H9 (cell line): ENCODE data around the gene XPNPEP2. TPM values are rescaled to one million over a fixed set of nuclear protein-coding genes. Genes with fewer than 3 reads are reported as not detected.

Source experiments
- DNase-seq: peaks from one replicate; pipeline ENCODE4 v3.0.0-alpha.2; 2017
- H2AFZ ChIP-seq: one replicate; pipeline ENCODE4 v1.6.1; 2013; ENCODE audit warnings: mild to moderate bottlenecking, low read length, control low read depth, moderate library complexity
- H2AK5ac ChIP-seq: 2 replicates; pipeline ENCODE4 v1.6.1; 2013; ENCODE audit warnings: low read length, control low read depth, mixed read lengths; ENCODE audit not compliant: insufficient read length
- H2BK120ac ChIP-seq: one replicate; pipeline ENCODE4 v1.6.1; 2013; ENCODE audit warnings: low read depth, mild to moderate bottlenecking, low read length, control low read depth, inconsistent platforms; ENCODE audit not compliant: poor library complexity, severe bottlenecking
- H2BK12ac ChIP-seq: 2 replicates; pipeline ENCODE4 v1.6.1; 2013; ENCODE audit warnings: low read length, control low read depth, mixed read lengths, low read depth; ENCODE audit not compliant: insufficient read length
- H2BK15ac ChIP-seq: 2 replicates; pipeline ENCODE4 v1.6.1; 2013; ENCODE audit warnings: low read depth, low read length, control low read depth
- H2BK20ac ChIP-seq: one replicate; pipeline ENCODE4 v1.6.1; 2013; ENCODE audit warnings: low read depth, mild to moderate bottlenecking, low read length, control low read depth, inconsistent platforms; ENCODE audit not compliant: poor library complexity, severe bottlenecking
- H2BK5ac ChIP-seq: 2 replicates; pipeline ENCODE4 v1.6.1; 2013; ENCODE audit warnings: low read length, control low read depth, mixed read lengths; ENCODE audit not compliant: insufficient read length
- H3K14ac ChIP-seq: 2 replicates; pipeline ENCODE4 v1.6.1; 2013; ENCODE audit warnings: low read length, control low read depth; ENCODE audit not compliant: insufficient read depth
- H3K18ac ChIP-seq: 2 replicates; pipeline ENCODE4 v1.6.1; 2013; ENCODE audit warnings: low read depth, mild to moderate bottlenecking, mixed read lengths, low read length, control low read depth; ENCODE audit not compliant: insufficient read length
- H3K23ac ChIP-seq: 2 replicates; pipeline ENCODE4 v1.6.1; 2013; ENCODE audit warnings: low read length, control low read depth, mixed read lengths, low read depth; ENCODE audit not compliant: insufficient read length
- H3K23me2 ChIP-seq: 2 replicates; pipeline ENCODE4 v1.6.1; 2013; ENCODE audit warnings: low read depth, mild to moderate bottlenecking, mixed read lengths, low read length, control low read depth; ENCODE audit not compliant: insufficient read length, poor library complexity, severe bottlenecking
- H3K27ac ChIP-seq: 2 replicates; pipeline ENCODE4 v1.5.1; 2013; ENCODE audit warnings: low read length, control low read depth, mixed read lengths, low read depth; ENCODE audit not compliant: insufficient read length
- H3K27me3 ChIP-seq: 2 replicates; pipeline ENCODE4 v1.6.1; 2013; ENCODE audit warnings: low read length, control low read depth, inconsistent platforms; ENCODE audit not compliant: insufficient read depth
- H3K4ac ChIP-seq: 2 replicates; pipeline ENCODE4 v1.6.1; 2013; ENCODE audit warnings: low read depth, mild to moderate bottlenecking, control low read depth, inconsistent platforms, low read length, moderate library complexity
- H3K4me1 ChIP-seq: 2 replicates; pipeline ENCODE4 v1.6.1; 2013; ENCODE audit warnings: low read length, control low read depth, inconsistent platforms; ENCODE audit not compliant: insufficient read depth
- H3K4me2 ChIP-seq: 2 replicates; pipeline ENCODE4 v1.6.1; 2013; ENCODE audit warnings: low read length, control low read depth, mixed read lengths; ENCODE audit not compliant: insufficient read length, insufficient read depth
- H3K56ac ChIP-seq: 2 replicates; pipeline ENCODE4 v1.6.1; 2013; ENCODE audit warnings: low read depth, mild to moderate bottlenecking, mixed read lengths, low read length, control low read depth; ENCODE audit not compliant: insufficient read length
- H3K79me1 ChIP-seq: 2 replicates; pipeline ENCODE4 v1.6.1; 2013; ENCODE audit warnings: low read depth, mild to moderate bottlenecking, moderate library complexity, low read length, control low read depth, inconsistent platforms; ENCODE audit not compliant: insufficient read depth, poor library complexity, severe bottlenecking
- H3K79me2 ChIP-seq: 2 replicates; pipeline ENCODE4 v1.6.1; 2013; ENCODE audit warnings: low read length, control low read depth, inconsistent platforms; ENCODE audit not compliant: insufficient read depth
- H3K9ac ChIP-seq: 2 replicates; pipeline ENCODE4 v1.6.1; 2013; ENCODE audit warnings: low read length, control low read depth, mixed read lengths; ENCODE audit not compliant: insufficient read length; ENCODE audit errors: extremely low read depth
- H3K9me3 ChIP-seq: one replicate; pipeline ENCODE4 v1.6.1; 2013; ENCODE audit warnings: low read depth, low read length, inconsistent platforms; ENCODE audit not compliant: control insufficient read depth
- H3T11ph ChIP-seq: one replicate; pipeline ENCODE4 v1.6.1; 2013; ENCODE audit warnings: mild to moderate bottlenecking, low read length, control low read depth, inconsistent platforms
- H4K20me1 ChIP-seq: one replicate; pipeline ENCODE4 v1.6.1; 2013; ENCODE audit not compliant: control insufficient read depth, insufficient read length, insufficient read depth
- H4K5ac ChIP-seq: 2 replicates; pipeline ENCODE4 v1.6.1; 2013; ENCODE audit warnings: low read depth, mild to moderate bottlenecking, mixed read lengths, low read length, control low read depth; ENCODE audit not compliant: insufficient read length
- H4K8ac ChIP-seq: replicated peaks from 2 replicates; pipeline ENCODE4 v1.6.1; 2013; ENCODE audit warnings: low read length, control low read depth, mixed read lengths, low read depth; ENCODE audit not compliant: insufficient read length
- H4K91ac ChIP-seq: 2 replicates; pipeline ENCODE4 v1.6.1; 2013; ENCODE audit warnings: low read depth, mild to moderate bottlenecking, moderate library complexity, mixed read lengths, low read length, control low read depth; ENCODE audit not compliant: insufficient read length
- H3K27ac Mint-ChIP-seq, 3 experiments: 2 replicates in 2 of 3; 3 replicates in 1 of 3; pipeline ENCODE4 v1.8.0; 2020 to 2021; ENCODE audit warnings: mixed read lengths in 3 of 3, mild to moderate bottlenecking in 1 of 3, moderate library complexity in 1 of 3
- H3K27me3 Mint-ChIP-seq: 2 replicates; pipeline ENCODE4 v1.8.0; 2021; ENCODE audit warnings: low read depth, mild to moderate bottlenecking, moderate library complexity, mixed read lengths
- H3K36me3 Mint-ChIP-seq, 3 experiments: 2 replicates in 2 of 3; 3 replicates in 1 of 3; pipeline ENCODE4 v1.8.0; 2020 to 2021; ENCODE audit warnings: low read depth in 3 of 3, mixed read lengths in 3 of 3; ENCODE audit not compliant: insufficient read depth in 1 of 3
- H3K4me1 Mint-ChIP-seq, 2 experiments: 2 replicates each; pipeline ENCODE4 v1.8.0; 2020; ENCODE audit warnings: mixed read lengths in 2 of 2
- H3K4me3 Mint-ChIP-seq, 2 experiments: 2 replicates in 1 of 2; 3 replicates in 1 of 2; pipeline ENCODE4 v1.8.0; 2020 to 2021; ENCODE audit warnings: mild to moderate bottlenecking in 2 of 2, mixed read lengths in 2 of 2, moderate library complexity in 1 of 2
- H3K9me3 Mint-ChIP-seq, 2 experiments: 2 replicates in 1 of 2; 3 replicates in 1 of 2; pipeline ENCODE4 v1.8.0; 2020; ENCODE audit warnings: mild to moderate bottlenecking in 2 of 2, mixed read lengths in 2 of 2, moderate library complexity in 1 of 2
- WGBS: extraction: QIAGEN DNeasy Blood & Tissue Kit; methylation state at CpG from one replicate; pipeline ENCODE4 v1.1.7; 2013; ENCODE audit warnings: missing lambda C conversion rate, low lambda C conversion rate, mixed read lengths; ENCODE audit not compliant: insufficient read length; ENCODE audit errors: extremely low coverage; 5-methylcytosine and 5-hydroxymethylcytosine counted together
- total RNA-seq: library from RNA; stranded (reverse); gene quantifications from 2 replicates; pipeline ENCODE4 v1.2.1, GENCODE V29; 2021
- TF ChIP-seq, protein P1 (sequence below): fragments of 200-600 bp; sonication (generic); conservative IDR thresholded peaks from 3 replicates; pipeline ENCODE4 v1.8.0; 2021; ENCODE audit warnings: antibody characterized with exemption, mild to moderate bottlenecking

Gene XPNPEP2
- total RNA-seq, 1 experiment from 2014 or later = 0.11 TPM

DNA sequence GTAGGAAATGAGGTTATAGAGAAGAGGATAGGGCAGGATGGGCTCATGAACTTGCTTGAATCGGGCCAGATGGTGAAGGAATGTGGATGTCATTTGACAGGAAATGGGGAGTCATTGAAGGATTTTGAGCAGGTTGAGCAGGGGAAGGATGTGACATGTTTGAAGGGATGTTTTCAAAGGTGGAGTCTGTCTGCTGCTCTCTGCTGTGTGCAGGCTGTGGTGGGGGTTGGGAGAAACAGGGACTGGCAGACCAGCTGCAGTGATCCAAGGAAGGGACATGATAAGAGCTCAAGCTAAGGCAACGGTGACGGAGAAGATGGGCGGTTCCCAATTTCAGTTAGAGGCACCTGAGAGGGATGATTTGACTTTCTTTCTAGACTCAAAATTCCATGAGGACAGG lies 14.0 kb upstream of the XPNPEP2 start:
- Histone ChIP-seq H3K18ac (no peak overlapping the region), H2BK5ac (no peak overlapping the region), H3K9ac (no peak overlapping the region), H3K4me1 (peaks cover 6% of the 10 kb centered on the region; the same call in 1 of the 2 replicates), H2AK5ac (no peak overlapping the region), H3K9me3 (no peaks in the 10 kb centered on the region), H3K14ac (no peak overlapping the region), H3K56ac (no peak overlapping the region), H2AFZ (no peak overlapping the region), H3K23ac (no peak overlapping the region), H3K27me3 (no peaks in the 10 kb centered on the region), H3K23me2 (no peaks in the 10 kb centered on the region), H3T11ph (no peak overlapping the region), H3K27ac (no peak overlapping the region), H3K4me2 (no peak overlapping the region), H4K8ac (no peak overlapping the region), H2BK15ac (no peak overlapping the region), H3K79me2 (no peaks in the 10 kb centered on the region), H3K4ac (no peak overlapping the region), H2BK20ac (no peak overlapping the region), H2BK120ac (no peak overlapping the region), H3K79me1 (no peaks in the 10 kb centered on the region), H4K91ac (no peak overlapping the region), H4K20me1 (no peaks in the 10 kb centered on the region), H4K5ac (no peak overlapping the region), H2BK12ac (no peak overlapping the region)
- TF ChIP-seq, protein P1, sequence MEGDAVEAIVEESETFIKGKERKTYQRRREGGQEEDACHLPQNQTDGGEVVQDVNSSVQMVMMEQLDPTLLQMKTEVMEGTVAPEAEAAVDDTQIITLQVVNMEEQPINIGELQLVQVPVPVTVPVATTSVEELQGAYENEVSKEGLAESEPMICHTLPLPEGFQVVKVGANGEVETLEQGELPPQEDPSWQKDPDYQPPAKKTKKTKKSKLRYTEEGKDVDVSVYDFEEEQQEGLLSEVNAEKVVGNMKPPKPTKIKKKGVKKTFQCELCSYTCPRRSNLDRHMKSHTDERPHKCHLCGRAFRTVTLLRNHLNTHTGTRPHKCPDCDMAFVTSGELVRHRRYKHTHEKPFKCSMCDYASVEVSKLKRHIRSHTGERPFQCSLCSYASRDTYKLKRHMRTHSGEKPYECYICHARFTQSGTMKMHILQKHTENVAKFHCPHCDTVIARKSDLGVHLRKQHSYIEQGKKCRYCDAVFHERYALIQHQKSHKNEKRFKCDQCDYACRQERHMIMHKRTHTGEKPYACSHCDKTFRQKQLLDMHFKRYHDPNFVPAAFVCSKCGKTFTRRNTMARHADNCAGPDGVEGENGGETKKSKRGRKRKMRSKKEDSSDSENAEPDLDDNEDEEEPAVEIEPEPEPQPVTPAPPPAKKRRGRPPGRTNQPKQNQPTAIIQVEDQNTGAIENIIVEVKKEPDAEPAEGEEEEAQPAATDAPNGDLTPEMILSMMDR = no peak
- WGBS = no CpG with 5 or more reads among the region's 4 CpGs
- peaks cover 0 to 3% (median 0%) of the 10 kb centered on the region in 3 experiments; a peak in 1 of 7 replicates for H3K36me3 Mint-ChIP-seq
- no peak overlapping the region for H3K4me3 Mint-ChIP-seq
- no peak overlapping the region for H3K27ac Mint-ChIP-seq
- no peak for DNase-seq
- H3K9me3 Mint-ChIP-seq = peaks cover 0 to 43% of the 10 kb centered on the region in 2 experiments; a peak in 2 of 5 replicates
- peaks cover 25 to 31% of the 10 kb centered on the region in 2 experiments for H3K4me1 Mint-ChIP-seq
- H3K27me3 Mint-ChIP-seq = peaks cover 2% of the 10 kb centered on the region
